Activated T-helper 2 cell treated with anti-CD3 and anti-CD28 coated beads, Interferon-gamma antibody, Interleukin-2, Interleukin-4, amounts not matched to agents 10 μg/mL and 5 μg/mL and 100 μg/mL, durations not matched to agents 14 hours and 24 hours and 36 hours (primary cell): ENCODE data around the gene CALY. TPM values are rescaled to one million over a fixed set of nuclear protein-coding genes. Genes with fewer than 3 reads are reported as not detected.

Experiments used
- DNase-seq: peaks from one replicate; pipeline ENCODE4 v3.0.0; 2021; ENCODE audit warnings: low spot score
- H3K27ac Mint-ChIP-seq: one replicate; pipeline ENCODE4 v1.8.0; 2021; ENCODE audit warnings: mixed read lengths
- H3K27me3 Mint-ChIP-seq: one replicate; pipeline ENCODE4 v1.8.0; 2021; ENCODE audit warnings: low read depth, mixed read lengths
- H3K36me3 Mint-ChIP-seq: one replicate; pipeline ENCODE4 v1.8.0; 2021; ENCODE audit warnings: low read depth, mixed read lengths
- H3K4me1 Mint-ChIP-seq: one replicate; pipeline ENCODE4 v1.8.0; 2021; ENCODE audit warnings: low read depth, mixed read lengths
- H3K4me3 Mint-ChIP-seq: one replicate; pipeline ENCODE4 v1.8.0; 2021; ENCODE audit warnings: low read depth, mild to moderate bottlenecking, moderate library complexity, mixed read lengths
- H3K9me3 Mint-ChIP-seq: one replicate; pipeline ENCODE4 v1.8.0; 2021; ENCODE audit warnings: mixed read lengths
- intact Hi-C: fragments of 100-400 bp; cut with micrococcal nuclease; formaldehyde crosslinking; loops from one replicate; pipeline ENCODE4 v1.15.1; 2023
- total RNA-seq: library from RNA; stranded (reverse); gene quantifications from 2 replicates; pipeline ENCODE4 v1.2.3, GENCODE V29; 2022

Gene CALY
- total RNA-seq, 1 donor from 2014 or later = not detected

GRCh38 chr10:133277277-133277992 is 59.3 kb downstream of the CALY start:
- DNase-seq = no peak
- H3K4me3 Mint-ChIP-seq = peak overlapping the region; percentile 79
- H3K9me3 Mint-ChIP-seq = no peaks in the 10 kb centered on the region
- intact Hi-C loops = no loop called here
- H3K4me1 Mint-ChIP-seq = peaks cover 18% of the 10 kb centered on the region
- no peak overlapping the region for H3K27ac Mint-ChIP-seq
- H3K27me3 Mint-ChIP-seq = no peaks in the 10 kb centered on the region
- peaks cover 36% of the 10 kb centered on the region for H3K36me3 Mint-ChIP-seq

- H3K27me3 Mint-ChIP-seq = no peaks in the 10 kb centered on the region
- H3K4me3 Mint-ChIP-seq = peak within 1 kb of the TSS; percentile 91
- no peaks in the 10 kb centered on the region for H3K9me3 Mint-ChIP-seq
- H3K4me1 Mint-ChIP-seq = peaks cover 18% of the 10 kb centered on the region
- intact Hi-C loops = loop anchor here (1.0 kb wide), 1 partner anchor 113 kb away; no protein-coding TSS in a partner anchor
- DNase-seq = peak; percentile 66
- H3K36me3 Mint-ChIP-seq = peaks cover 36% of the 10 kb centered on the region
- H3K27ac Mint-ChIP-seq = peak within 1 kb of the TSS; percentile 84
Measured at GRCh38 chr10:133276435-133277201, 60.1 kb downstream of the CALY start, which contains the start of gene ADAM8. ADAM8 (minus strand) TSS chr10:133276868; CDS start chr10:133276817, 51 bp downstream.

GRCh38 chr10:133276100-133276434 is 60.6 kb downstream of the CALY start:
- no peak for DNase-seq
- Mint-ChIP-seq H3K4me1 (peaks cover 18% of the 10 kb centered on the region), H3K4me3 (peak overlapping the region; percentile 91), H3K36me3 (peaks cover 36% of the 10 kb centered on the region), H3K27ac (peak overlapping the region; percentile 84), H3K27me3 (no peaks in the 10 kb centered on the region), H3K9me3 (no peaks in the 10 kb centered on the region)
- intact Hi-C loops = loop anchor here (1.0 kb wide), 1 partner anchor 113 kb away; no protein-coding TSS in a partner anchor

GRCh38 chr10:133275684-133276092 is 61.0 kb downstream of the CALY start:
- intact Hi-C loops = loop anchor here (1.0 kb wide), 4 partner anchors 14 to 131 kb away; partner anchors contain the start of genes TUBGCP2 and ZNF511
- DNase-seq = peak; percentile 33
- no peaks in the 10 kb centered on the region for H3K9me3 Mint-ChIP-seq
- H3K27ac Mint-ChIP-seq = peak overlapping the region; percentile 84
- H3K4me1 Mint-ChIP-seq = peaks cover 18% of the 10 kb centered on the region
- H3K36me3 Mint-ChIP-seq = peaks cover 37% of the 10 kb centered on the region
- H3K4me3 Mint-ChIP-seq = peak overlapping the region; percentile 91
- H3K27me3 Mint-ChIP-seq = no peaks in the 10 kb centered on the region

GRCh38 chr10:133274751-133275683 is 61.7 kb downstream of the CALY start:
- H3K27ac Mint-ChIP-seq = peak overlapping the region; percentile 84
- peak overlapping the region; percentile 91 for H3K4me3 Mint-ChIP-seq
- DNase-seq = peak; percentile 70
- no peaks in the 10 kb centered on the region for H3K27me3 Mint-ChIP-seq
- H3K36me3 Mint-ChIP-seq = peaks cover 42% of the 10 kb centered on the region
- no peaks in the 10 kb centered on the region for H3K9me3 Mint-ChIP-seq
- intact Hi-C loops = loop anchor here (1.0 kb wide), 3 partner anchors 14 to 131 kb away; partner anchors contain the start of genes TUBGCP2 and ZNF511
- peaks cover 18% of the 10 kb centered on the region for H3K4me1 Mint-ChIP-seq

Other genes with a start within 250 kb of the CALY start
- gene ADGRA1, start 249.0 kb downstream of the CALY start, total RNA-seq = not detected in 2 replicates
- gene KNDC1, start 176.7 kb downstream of the CALY start, total RNA-seq = 0.39 and 0.51 TPM in 2 replicates
- gene UTF1, start 106.7 kb downstream of the CALY start, total RNA-seq = 0.16 and 0.28 TPM in 2 replicates
- 0.07 TPM in 1 of 2 replicates, not detected in the other for gene VENTX, start 99.0 kb downstream of the CALY start, total RNA-seq
- gene ADAM8, start 60.0 kb downstream of the CALY start, total RNA-seq = 214 and 220 TPM in 2 replicates
- 60.4 and 64.7 TPM in 2 replicates for gene TUBGCP2, start 28.0 kb downstream of the CALY start, total RNA-seq
- gene ZNF511, start 28.0 kb downstream of the CALY start, total RNA-seq = 88.4 and 89.7 TPM in 2 replicates
- not detected in 2 replicates for gene PRAP1, start 10.5 kb upstream of the CALY start, total RNA-seq
- gene FUOM, start 21.1 kb upstream of the CALY start, total RNA-seq = 44.0 and 45.7 TPM in 2 replicates
- gene ECHS1, start 36.5 kb upstream of the CALY start, total RNA-seq = 74.2 and 74.8 TPM in 2 replicates
- gene PAOX, start 42.4 kb upstream of the CALY start, total RNA-seq = 11.9 and 13.2 TPM in 2 replicates
- gene MTG1, start 57.3 kb upstream of the CALY start, total RNA-seq = 67.6 and 69.0 TPM in 2 replicates
- gene SPRN, start 87.7 kb upstream of the CALY start, total RNA-seq = not detected in 2 replicates
- gene SCART1, start 117.0 kb upstream of the CALY start, total RNA-seq = 1.3 and 1.4 TPM in 2 replicates
- 0.16 TPM in 1 of 2 replicates, not detected in the other for gene CYP2E1, start 190.5 kb upstream of the CALY start, total RNA-seq
- 0.23 and 0.62 TPM in 2 replicates for gene SYCE1, start 228.7 kb upstream of the CALY start, total RNA-seq